ENCODE results near the gene SLC6A6. TPM values are rescaled to one million over a fixed set of nuclear protein-coding genes. Genes with fewer than 3 reads are reported as not detected.

Gene SLC6A6
- polyA plus RNA-seq, result 1 to 10 TPM; 2.5 to 3.8 TPM

DNA sequence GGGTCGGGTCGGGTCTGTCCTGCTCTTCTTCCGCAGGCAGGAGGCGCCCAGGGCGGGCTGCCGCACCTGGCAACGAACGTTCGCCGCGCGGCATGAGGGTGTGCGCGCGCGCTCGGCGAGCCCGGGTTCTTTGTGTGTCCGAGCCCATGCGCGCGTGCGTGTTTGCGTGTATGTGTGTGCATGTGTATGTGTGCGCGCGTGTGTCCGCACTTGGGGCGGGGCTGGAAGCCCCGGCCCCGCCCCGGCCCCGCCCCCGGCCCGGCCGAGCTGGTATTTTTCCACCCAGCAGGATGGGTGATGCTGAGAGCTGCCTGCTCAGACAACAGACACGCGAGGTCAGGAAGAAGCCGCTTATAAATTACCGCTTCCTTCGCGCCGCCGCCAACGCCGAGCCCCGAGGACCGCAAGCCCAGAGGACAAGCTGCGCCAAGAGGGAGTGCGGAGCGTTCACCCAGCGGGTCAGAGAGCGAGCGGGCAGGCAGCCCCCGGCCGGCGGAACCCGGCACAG, at the start of gene SLC6A6:
Gene SLC6A6 (plus strand): TSS at position 303 of the 508 bp plus-strand sequence. CDS start 41,029 bp downstream, outside the sequence.
- Histone ChIP-seq H3K4me3 (ENCODE audit: low read depth in 1 of 2, low read length in 2 of 2) (peak within 1 kb of the TSS; percentile 44 to 72), H3K27me3 (ENCODE audit: control insufficient read depth in 1 of 2, insufficient read depth in 2 of 2, low read length in 2 of 2) (no peaks in the 10 kb centered on the region), H3K27ac (ENCODE audit: low read depth in 2 of 2, low read length in 1 of 2) (peak within 1 kb of the TSS; percentile 90 to 91), H3K36me3 (ENCODE audit: control insufficient read depth in 2 of 2, insufficient read depth in 2 of 2, low read length in 1 of 2) (no peaks in the 10 kb centered on the region), H3K9me3 (ENCODE audit: control insufficient read depth in 2 of 2, insufficient read depth in 1 of 2, low read depth in 1 of 2, low read length in 1 of 2) (no peaks in the 10 kb centered on the region), H3K4me1 (ENCODE audit: control insufficient read depth in 2 of 2, insufficient read depth in 2 of 2, low read length in 1 of 2) (peaks cover 0 to 13% of the 10 kb centered on the region in 2 donors)
- WGBS, 2 donors, result 0% methylated on average over 46 to 59 of the region's 59 CpGs

DNA sequence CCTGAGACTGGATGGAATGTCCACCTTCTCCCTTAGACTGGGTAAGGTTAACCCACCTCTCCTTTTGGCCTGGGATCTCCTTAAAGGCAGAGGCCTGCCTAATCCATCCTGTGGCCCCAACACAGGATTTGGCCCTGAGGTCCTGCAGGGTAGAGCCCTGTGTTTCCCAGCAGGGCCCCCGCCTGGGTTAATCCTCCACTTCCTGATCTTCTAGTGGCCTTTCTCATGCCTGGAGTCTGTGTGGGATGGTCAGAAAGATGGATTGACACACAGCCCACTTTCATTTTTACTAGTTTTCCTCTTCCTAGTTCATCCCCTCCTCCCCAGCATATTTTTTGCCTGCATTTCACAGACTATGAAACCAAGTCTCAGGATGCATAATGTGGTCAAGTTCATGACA, 48.9 kb upstream of the SLC6A6 start:
- Histone ChIP-seq H3K9me3 (ENCODE audit: control insufficient read depth in 2 of 2, insufficient read depth in 1 of 2, low read depth in 1 of 2, low read length in 1 of 2) (peaks cover 0 to 4% of the 10 kb centered on the region in 2 donors), H3K27ac (ENCODE audit: low read depth in 2 of 2, low read length in 1 of 2) (no peak overlapping the region), H3K4me3 (ENCODE audit: low read depth in 1 of 2, low read length in 2 of 2) (no peak overlapping the region), H3K27me3 (ENCODE audit: control insufficient read depth in 1 of 2, insufficient read depth in 2 of 2, low read length in 2 of 2) (no peaks in the 10 kb centered on the region), H3K36me3 (ENCODE audit: control insufficient read depth in 2 of 2, insufficient read depth in 2 of 2, low read length in 1 of 2) (no peaks in the 10 kb centered on the region), H3K4me1 (ENCODE audit: control insufficient read depth in 2 of 2, insufficient read depth in 2 of 2, low read length in 1 of 2) (peaks cover 0 to 6% of the 10 kb centered on the region in 2 donors)
- 79 to 90% methylated on average over 1 of the region's 1 CpG for WGBS, 2 donors

DNA sequence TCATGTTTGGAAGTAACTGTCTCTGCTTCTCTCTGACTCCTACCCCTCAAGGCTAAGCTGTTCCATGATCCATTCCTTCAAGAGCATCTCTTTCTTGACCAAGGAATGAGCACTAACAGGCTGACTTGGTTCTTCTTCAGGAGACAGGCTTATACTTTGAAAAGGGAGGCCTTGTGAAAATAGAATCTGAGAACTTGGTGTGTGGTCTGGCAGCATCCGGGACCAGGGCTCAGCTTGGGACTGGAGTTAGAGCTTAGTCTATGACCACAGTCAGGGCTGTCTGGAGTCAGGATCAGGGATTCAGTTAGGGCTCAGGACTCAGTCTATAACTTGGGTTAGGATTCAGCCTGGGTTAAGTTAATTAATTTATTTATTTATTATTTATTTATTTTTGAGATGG, 44.9 kb upstream of the SLC6A6 start:
- 63 to 72% methylated on average over 1 of the region's 1 CpG for WGBS, 2 donors

DNA sequence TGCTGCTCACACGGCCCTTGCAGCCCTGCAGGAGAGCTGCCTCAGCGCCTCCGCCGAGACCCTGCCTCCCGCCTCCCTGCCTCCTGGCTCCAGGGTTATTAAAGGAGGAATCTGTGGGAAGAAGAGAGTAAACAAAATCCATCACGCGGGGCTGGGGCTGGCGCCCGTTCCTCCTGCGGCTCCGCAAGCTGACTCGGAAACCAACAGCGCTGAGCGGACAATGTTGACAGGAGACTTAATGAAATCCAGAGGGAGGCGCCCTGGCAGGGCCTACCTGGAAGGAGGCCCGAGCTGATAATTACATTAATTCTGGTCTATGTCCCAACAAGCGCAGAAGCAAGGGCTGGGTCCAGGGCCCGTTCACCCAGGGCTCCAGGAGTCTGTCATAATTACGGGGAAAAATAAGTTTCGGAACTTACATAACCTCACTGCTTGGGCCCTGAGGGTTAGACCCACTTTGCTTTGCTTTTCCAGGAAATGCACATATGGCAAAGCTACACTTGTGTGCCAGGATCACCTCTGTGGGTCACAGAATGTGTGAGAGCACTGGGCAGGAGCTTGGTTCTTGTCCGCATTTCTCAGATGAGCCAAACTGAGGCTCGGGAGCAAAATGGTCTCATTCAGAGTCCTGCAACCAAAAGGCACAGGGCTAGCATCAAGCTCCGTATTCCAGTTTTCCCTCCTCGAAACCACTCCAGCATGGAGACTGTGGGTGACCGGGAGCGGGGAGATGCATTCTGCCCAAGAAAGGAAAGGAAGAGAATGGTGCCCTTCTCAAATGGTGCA, 43.8 kb upstream of the SLC6A6 start:
- 29 to 42% methylated on average over 26 of the region's 26 CpGs for WGBS, 2 donors
- no peak overlapping the region for H3K4me3 ChIP-seq (ENCODE audit: low read depth in 1 of 2, low read length in 2 of 2)
- no peaks in the 10 kb centered on the region for H3K36me3 ChIP-seq (ENCODE audit: control insufficient read depth in 2 of 2, insufficient read depth in 2 of 2, low read length in 1 of 2)
- no peaks in the 10 kb centered on the region for H3K9me3 ChIP-seq (ENCODE audit: control insufficient read depth in 2 of 2, insufficient read depth in 1 of 2, low read depth in 1 of 2, low read length in 1 of 2)
- H3K27ac ChIP-seq (ENCODE audit: low read depth in 2 of 2, low read length in 1 of 2), result peak overlapping the region; percentile 13 to 24
- no peaks in the 10 kb centered on the region for H3K27me3 ChIP-seq (ENCODE audit: control insufficient read depth in 1 of 2, insufficient read depth in 2 of 2, low read length in 2 of 2)
- peaks cover 0 to 8% of the 10 kb centered on the region in 2 donors for H3K4me1 ChIP-seq (ENCODE audit: control insufficient read depth in 2 of 2, insufficient read depth in 2 of 2, low read length in 1 of 2)

More for the DNA sequence above, 44.9 kb upstream of the SLC6A6 start:
- Histone ChIP-seq H3K4me1 (ENCODE audit: control insufficient read depth in 2 of 2, insufficient read depth in 2 of 2, low read length in 1 of 2) (peaks cover 0 to 8% of the 10 kb centered on the region in 2 donors), H3K4me3 (ENCODE audit: low read depth in 1 of 2, low read length in 2 of 2) (no peak overlapping the region), H3K27ac (ENCODE audit: low read depth in 2 of 2, low read length in 1 of 2) (no peak overlapping the region), H3K9me3 (ENCODE audit: control insufficient read depth in 2 of 2, insufficient read depth in 1 of 2, low read depth in 1 of 2, low read length in 1 of 2) (no peaks in the 10 kb centered on the region), H3K27me3 (ENCODE audit: control insufficient read depth in 1 of 2, insufficient read depth in 2 of 2, low read length in 2 of 2) (no peaks in the 10 kb centered on the region), H3K36me3 (ENCODE audit: control insufficient read depth in 2 of 2, insufficient read depth in 2 of 2, low read length in 1 of 2) (no peaks in the 10 kb centered on the region)

DNA sequence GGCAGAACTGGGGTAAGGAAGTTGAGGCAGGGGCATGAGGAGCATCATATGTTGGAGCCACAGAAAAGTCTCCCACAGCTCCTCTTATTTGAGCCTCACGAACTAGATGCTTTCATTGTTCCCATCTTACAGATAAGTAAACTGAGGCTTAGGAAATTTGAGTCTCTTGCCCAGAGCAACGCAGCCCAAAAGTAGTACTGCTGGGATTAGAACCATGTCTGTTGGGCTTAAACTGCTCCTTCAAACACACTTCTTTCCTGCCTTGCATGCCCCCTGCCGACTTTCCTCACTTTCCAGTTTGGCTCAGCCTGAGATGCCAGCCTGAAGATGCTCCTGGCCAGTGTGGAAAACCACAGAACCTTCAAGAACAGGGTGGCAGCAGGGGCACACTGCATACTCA, 43.1 kb upstream of the SLC6A6 start:
- Histone ChIP-seq H3K36me3 (ENCODE audit: control insufficient read depth in 2 of 2, insufficient read depth in 2 of 2, low read length in 1 of 2) (no peaks in the 10 kb centered on the region), H3K27me3 (ENCODE audit: control insufficient read depth in 1 of 2, insufficient read depth in 2 of 2, low read length in 2 of 2) (no peaks in the 10 kb centered on the region), H3K4me3 (ENCODE audit: low read depth in 1 of 2, low read length in 2 of 2) (no peak overlapping the region), H3K4me1 (ENCODE audit: control insufficient read depth in 2 of 2, insufficient read depth in 2 of 2, low read length in 1 of 2) (peaks cover 0 to 8% of the 10 kb centered on the region in 2 donors), H3K9me3 (ENCODE audit: control insufficient read depth in 2 of 2, insufficient read depth in 1 of 2, low read depth in 1 of 2, low read length in 1 of 2) (no peaks in the 10 kb centered on the region), H3K27ac (ENCODE audit: low read depth in 2 of 2, low read length in 1 of 2) (no peak overlapping the region)
- WGBS, 2 donors, result 84 to 86% methylated on average over 3 of the region's 3 CpGs

DNA sequence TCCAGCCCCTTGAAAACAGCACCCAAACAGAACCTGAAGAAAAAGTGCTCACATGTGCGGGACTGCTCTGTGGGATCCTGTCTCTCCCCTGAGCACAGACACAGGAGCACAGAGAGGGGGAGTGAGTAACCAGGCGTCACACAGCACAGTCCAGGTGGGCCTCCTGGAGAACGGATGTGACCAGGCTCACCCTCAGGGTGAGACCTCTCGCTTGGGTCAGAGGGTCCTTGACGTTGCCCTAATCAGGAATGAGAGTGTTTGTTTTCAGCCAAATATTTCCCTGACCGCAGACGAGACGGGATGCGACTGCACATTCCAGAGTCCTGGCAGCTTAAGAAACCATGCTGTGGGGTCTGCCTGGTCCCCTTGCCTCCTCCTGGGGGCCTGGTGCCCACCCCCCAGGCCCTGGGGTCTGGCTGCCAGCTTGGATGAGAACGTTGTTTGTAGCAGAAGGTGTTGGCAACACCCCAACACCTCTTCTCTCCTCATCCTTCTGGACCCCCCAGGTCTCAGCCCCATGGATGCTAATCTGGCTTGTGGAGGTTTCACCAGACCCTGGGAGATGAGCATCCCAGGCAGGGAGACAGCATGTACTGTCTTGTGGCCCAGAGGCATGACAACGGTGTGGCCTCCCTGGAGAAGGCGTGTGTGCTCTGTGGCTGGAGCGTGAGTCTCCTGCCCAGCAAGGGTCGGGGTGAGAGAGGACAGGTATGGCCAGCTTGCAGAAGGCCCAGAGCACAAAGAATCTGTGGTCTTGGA, 42.1 kb upstream of the SLC6A6 start:
- Histone ChIP-seq H3K27ac (ENCODE audit: low read depth in 2 of 2, low read length in 1 of 2) (no peak overlapping the region), H3K4me3 (ENCODE audit: low read depth in 1 of 2, low read length in 2 of 2) (no peak overlapping the region), H3K9me3 (ENCODE audit: control insufficient read depth in 2 of 2, insufficient read depth in 1 of 2, low read depth in 1 of 2, low read length in 1 of 2) (no peaks in the 10 kb centered on the region), H3K36me3 (ENCODE audit: control insufficient read depth in 2 of 2, insufficient read depth in 2 of 2, low read length in 1 of 2) (no peaks in the 10 kb centered on the region), H3K4me1 (ENCODE audit: control insufficient read depth in 2 of 2, insufficient read depth in 2 of 2, low read length in 1 of 2) (peaks cover 0 to 8% of the 10 kb centered on the region in 2 donors), H3K27me3 (ENCODE audit: control insufficient read depth in 1 of 2, insufficient read depth in 2 of 2, low read length in 2 of 2) (no peaks in the 10 kb centered on the region)
- 71 to 80% methylated on average over 14 of the region's 14 CpGs for WGBS, 2 donors

DNA sequence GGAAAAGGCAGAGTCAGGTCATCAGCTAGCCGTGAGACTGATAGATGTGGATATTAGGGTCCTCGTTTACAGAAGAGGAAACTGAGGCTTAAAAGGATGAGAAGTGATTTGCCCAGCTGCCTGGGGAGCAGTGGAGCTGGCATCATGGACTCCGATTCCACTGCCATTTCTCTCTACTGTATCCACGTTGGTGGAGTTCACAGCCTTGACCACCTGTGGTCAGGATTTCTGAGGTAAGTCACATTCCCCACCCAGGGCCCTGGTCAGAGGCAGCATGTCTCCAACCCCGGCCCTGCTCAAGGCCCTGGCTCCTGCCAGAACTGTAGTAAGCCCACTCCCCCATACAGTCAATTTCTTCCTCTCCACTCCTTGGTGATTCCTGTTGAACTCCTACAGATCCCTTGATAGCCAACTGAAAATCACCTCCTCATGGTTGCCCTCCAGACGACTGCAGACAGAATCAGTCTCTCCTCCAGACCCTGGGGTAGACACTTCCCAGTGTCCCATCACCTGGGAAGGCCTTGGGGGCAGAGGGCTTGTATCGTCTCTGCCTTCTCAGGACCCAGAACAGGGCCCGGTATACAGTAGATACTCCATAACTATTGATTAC, 41.2 kb upstream of the SLC6A6 start:
- Histone ChIP-seq H3K4me1 (ENCODE audit: control insufficient read depth in 2 of 2, insufficient read depth in 2 of 2, low read length in 1 of 2) (peaks cover 0 to 8% of the 10 kb centered on the region in 2 donors), H3K27ac (ENCODE audit: low read depth in 2 of 2, low read length in 1 of 2) (no peak overlapping the region), H3K36me3 (ENCODE audit: control insufficient read depth in 2 of 2, insufficient read depth in 2 of 2, low read length in 1 of 2) (no peaks in the 10 kb centered on the region), H3K4me3 (ENCODE audit: low read depth in 1 of 2, low read length in 2 of 2) (no peak overlapping the region), H3K27me3 (ENCODE audit: control insufficient read depth in 1 of 2, insufficient read depth in 2 of 2, low read length in 2 of 2) (no peaks in the 10 kb centered on the region), H3K9me3 (ENCODE audit: control insufficient read depth in 2 of 2, insufficient read depth in 1 of 2, low read depth in 1 of 2, low read length in 1 of 2) (no peaks in the 10 kb centered on the region)
- 88% methylated on average over 8 of the region's 8 CpGs for WGBS, 2 donors

DNA sequence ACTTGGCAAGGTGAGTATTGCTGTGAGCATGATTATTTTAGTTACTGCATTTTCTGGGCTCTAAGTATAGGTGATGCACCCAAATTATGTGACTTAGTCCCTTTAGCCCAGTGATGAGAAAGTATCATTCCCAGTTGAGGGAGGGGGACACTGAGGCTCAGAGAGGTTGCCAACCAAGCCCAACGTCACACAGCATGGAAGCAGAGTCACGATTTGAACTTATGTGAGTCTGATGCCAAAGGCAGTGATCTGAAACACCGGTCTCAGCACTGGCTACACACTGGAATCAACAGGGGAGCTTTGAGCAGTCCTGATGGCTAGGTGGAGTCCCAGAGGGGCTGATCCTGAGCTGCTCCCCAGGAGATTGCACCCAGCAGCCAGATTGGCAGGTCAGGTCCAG, 39.5 kb upstream of the SLC6A6 start:
- no peaks in the 10 kb centered on the region for H3K27me3 ChIP-seq (ENCODE audit: control insufficient read depth in 1 of 2, insufficient read depth in 2 of 2, low read length in 2 of 2)
- 85 to 90% methylated on average over 3 of the region's 3 CpGs for WGBS, 2 donors
- no peak overlapping the region for H3K27ac ChIP-seq (ENCODE audit: low read depth in 2 of 2, low read length in 1 of 2)
- peaks cover 0 to 8% of the 10 kb centered on the region in 2 donors for H3K4me1 ChIP-seq (ENCODE audit: control insufficient read depth in 2 of 2, insufficient read depth in 2 of 2, low read length in 1 of 2)
- H3K36me3 ChIP-seq (ENCODE audit: control insufficient read depth in 2 of 2, insufficient read depth in 2 of 2, low read length in 1 of 2), result no peaks in the 10 kb centered on the region
- no peaks in the 10 kb centered on the region for H3K9me3 ChIP-seq (ENCODE audit: control insufficient read depth in 2 of 2, insufficient read depth in 1 of 2, low read depth in 1 of 2, low read length in 1 of 2)
- H3K4me3 ChIP-seq (ENCODE audit: low read depth in 1 of 2, low read length in 2 of 2), result no peak overlapping the region

DNA sequence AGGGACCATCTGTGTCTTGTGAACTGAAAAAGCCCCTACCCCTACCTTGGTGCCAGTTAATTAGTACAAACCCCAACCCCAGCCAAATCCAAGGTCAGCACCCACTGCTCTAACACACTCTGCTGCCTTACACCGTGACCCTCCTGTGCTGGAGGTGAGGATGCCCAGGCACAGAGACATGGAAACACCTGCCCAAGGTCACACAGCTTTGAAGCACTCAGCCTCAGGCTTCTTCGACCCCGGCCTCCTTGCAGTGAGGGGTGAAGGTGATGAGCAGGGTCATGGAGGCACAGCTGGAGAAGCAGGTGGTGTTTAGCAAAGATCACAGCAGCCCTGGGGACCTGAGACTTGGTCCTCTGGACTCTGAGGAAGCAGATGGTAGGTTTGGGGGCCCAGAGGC, 39.0 kb upstream of the SLC6A6 start:
- no peaks in the 10 kb centered on the region for H3K27me3 ChIP-seq (ENCODE audit: control insufficient read depth in 1 of 2, insufficient read depth in 2 of 2, low read length in 2 of 2)
- H3K9me3 ChIP-seq (ENCODE audit: control insufficient read depth in 2 of 2, insufficient read depth in 1 of 2, low read depth in 1 of 2, low read length in 1 of 2), result no peaks in the 10 kb centered on the region
- no peak overlapping the region for H3K27ac ChIP-seq (ENCODE audit: low read depth in 2 of 2, low read length in 1 of 2)
- H3K4me3 ChIP-seq (ENCODE audit: low read depth in 1 of 2, low read length in 2 of 2), result no peak overlapping the region
- H3K36me3 ChIP-seq (ENCODE audit: control insufficient read depth in 2 of 2, insufficient read depth in 2 of 2, low read length in 1 of 2), result no peaks in the 10 kb centered on the region
- whole genome bisulfite sequencing, 2 donors, result 89 to 91% methylated on average over 3 of the region's 3 CpGs
- peaks cover 0 to 5% of the 10 kb centered on the region in 2 donors for H3K4me1 ChIP-seq (ENCODE audit: control insufficient read depth in 2 of 2, insufficient read depth in 2 of 2, low read length in 1 of 2)

All from esophagus (tissue), 2 donors.